MM.1S (cell line): ENCODE measurements around the gene CCNJL.

Source experiments
- DNase-seq: peaks from one replicate; pipeline ENCODE4 v3.0.0-alpha.2; 2015
- H2AFZ ChIP-seq: fragments of 300-600 bp; sonication (generic); 2 replicates; pipeline ENCODE4 v1.6.0; 2016; ENCODE audit warnings: antibody characterized with exemption, low read length
- H3F3A ChIP-seq: fragments of 300-600 bp; sonication (generic); 2 replicates; pipeline ENCODE4 v1.6.1; 2016; ENCODE audit warnings: mild to moderate bottlenecking, antibody characterized with exemption, low read length, moderate library complexity, mixed read lengths; ENCODE audit not compliant: insufficient read depth
- H3K27ac ChIP-seq: fragments of 300-600 bp; sonication (generic); 2 replicates; pipeline ENCODE4 v1.5.1; 2016; ENCODE audit warnings: mild to moderate bottlenecking, low read length
- H3K27me3 ChIP-seq: fragments of 300-600 bp; sonication (generic); replicated peaks from 2 replicates; pipeline ENCODE4 v1.6.0; 2016; ENCODE audit warnings: low read length; ENCODE audit not compliant: insufficient read depth
- H3K36me3 ChIP-seq: fragments of 300-600 bp; sonication (generic); replicated peaks from 2 replicates; pipeline ENCODE4 v1.6.1; 2016; ENCODE audit warnings: mild to moderate bottlenecking, low read length, mixed read lengths; ENCODE audit not compliant: insufficient read depth
- H3K4me1 ChIP-seq: fragments of 300-600 bp; sonication (generic); 2 replicates; pipeline ENCODE4 v1.6.1; 2016; ENCODE audit warnings: low read length, mixed read lengths
- H3K4me2 ChIP-seq: fragments of 300-600 bp; sonication (generic); 2 replicates; pipeline ENCODE4 v1.6.0; 2016; ENCODE audit warnings: low read depth, low read length
- H3K4me3 ChIP-seq: fragments of 300-600 bp; sonication (generic); 2 replicates; pipeline ENCODE4 v1.5.1; 2016; ENCODE audit warnings: low read length, mixed read lengths
- H3K79me2 ChIP-seq: fragments of 300-600 bp; sonication (generic); 2 replicates; pipeline ENCODE4 v1.6.1; 2016; ENCODE audit warnings: mixed run types, low read length, mixed read lengths
- H3K9ac ChIP-seq: fragments of 300-600 bp; sonication (generic); 2 replicates; pipeline ENCODE4 v1.6.1; 2016; ENCODE audit warnings: low read length, mixed read lengths
- H3K9me2 ChIP-seq: fragments of 300-600 bp; sonication (generic); replicated peaks from 2 replicates; pipeline ENCODE4 v1.6.1; 2016; ENCODE audit warnings: mild to moderate bottlenecking, low read length, mixed read lengths; ENCODE audit not compliant: insufficient read depth
- H3K9me3 ChIP-seq: fragments of 300-600 bp; sonication (generic); replicated peaks from 2 replicates; pipeline ENCODE4 v1.6.1; 2016; ENCODE audit warnings: mild to moderate bottlenecking, low read length, mixed read lengths; ENCODE audit not compliant: insufficient read depth
- H4K20me1 ChIP-seq: fragments of 300-600 bp; sonication (generic); 2 replicates; pipeline ENCODE4 v1.6.1; 2016; ENCODE audit warnings: mild to moderate bottlenecking, low read length, moderate library complexity, mixed read lengths; ENCODE audit not compliant: insufficient read depth
- CTCF ChIP-seq: fragments of 300-600 bp; sonication (generic); IDR thresholded peaks from 2 replicates; pipeline ENCODE4 v1.5.1; 2016; ENCODE audit warnings: antibody characterized with exemption, low read length, mixed read lengths
- EZH2 ChIP-seq: fragments of 300-600 bp; sonication (generic); optimal IDR thresholded peaks from 2 replicates; pipeline ENCODE3; 2017; ENCODE audit warnings: low read depth, mild to moderate bottlenecking, antibody characterized with exemption, low read length, mixed read lengths
- EZH2phosphoT487 ChIP-seq: fragments of 300-600 bp; sonication (generic); IDR thresholded peaks from 2 replicates; pipeline ENCODE4 v1.6.1; 2018; ENCODE audit warnings: antibody characterized with exemption, low read length

Gene CCNJL

GRCh38 chr5:160284291-160284873 is 28.0 kb downstream of the CCNJL start:
- no peak for TF ChIP-seq CTCF
- no peak for TF ChIP-seq EZH2
- no peak for TF ChIP-seq EZH2phosphoT487

GRCh38 chr5:160281275-160281674 is 31.1 kb downstream of the CCNJL start:
- DNase-seq, result no peak
- H3K79me2 ChIP-seq, result no peaks in the 10 kb centered on the region
- H3K4me2 ChIP-seq, result no peak overlapping the region

More at GRCh38 chr5:160284291-160284873, 28.0 kb downstream of the CCNJL start:
- Histone ChIP-seq H3F3A (no peaks in the 10 kb centered on the region), H4K20me1 (no peaks in the 10 kb centered on the region), H3K4me2 (no peak overlapping the region), H2AFZ (no peak overlapping the region), H3K4me3 (no peak overlapping the region), H3K9me2 (no peaks in the 10 kb centered on the region), H3K27me3 (no peaks in the 10 kb centered on the region), H3K79me2 (no peaks in the 10 kb centered on the region), H3K9me3 (no peaks in the 10 kb centered on the region), H3K27ac (no peak overlapping the region), H3K36me3 (no peaks in the 10 kb centered on the region), H3K9ac (no peak overlapping the region), H3K4me1 (no peaks in the 10 kb centered on the region)
- no peak for DNase-seq

GRCh38 chr5:160280384-160281095 is 31.8 kb downstream of the CCNJL start:
- Histone ChIP-seq H3K4me1 (no peaks in the 10 kb centered on the region), H3K9me2 (no peaks in the 10 kb centered on the region), H2AFZ (no peak overlapping the region), H3K27me3 (no peaks in the 10 kb centered on the region), H3K4me2 (no peak overlapping the region), H3K4me3 (no peak overlapping the region), H3K27ac (no peak overlapping the region), H3K79me2 (no peaks in the 10 kb centered on the region), H3K9ac (no peak overlapping the region), H3K9me3 (no peaks in the 10 kb centered on the region), H3F3A (no peaks in the 10 kb centered on the region), H3K36me3 (no peaks in the 10 kb centered on the region), H4K20me1 (no peaks in the 10 kb centered on the region)
- TF ChIP-seq CTCF (no peak), EZH2 (no peak), EZH2phosphoT487 (no peak)
- DNase-seq, result no peak

More at GRCh38 chr5:160281275-160281674, 31.1 kb downstream of the CCNJL start:
- no peaks in the 10 kb centered on the region for H3K27me3 ChIP-seq
- no peak overlapping the region for H2AFZ ChIP-seq
- no peaks in the 10 kb centered on the region for H4K20me1 ChIP-seq
- TF ChIP-seq EZH2phosphoT487 (no peak), CTCF (no peak), EZH2 (no peak)
- no peak overlapping the region for H3K9ac ChIP-seq
- H3K9me2 ChIP-seq, result no peaks in the 10 kb centered on the region
- no peaks in the 10 kb centered on the region for H3F3A ChIP-seq
- no peaks in the 10 kb centered on the region for H3K36me3 ChIP-seq
- H3K4me1 ChIP-seq, result no peaks in the 10 kb centered on the region
- H3K9me3 ChIP-seq, result no peaks in the 10 kb centered on the region
- no peak overlapping the region for H3K27ac ChIP-seq
- no peak overlapping the region for H3K4me3 ChIP-seq
